SU-DHL-6 (cell line): ENCODE measurements around the gene PRR36.

Experiments
- CTCF ChIP-seq: fragments of 200-600 bp; sonication (generic); IDR thresholded peaks from one replicate; pipeline ENCODE4 v1.5.1; 2017; ENCODE audit warnings: antibody characterized with exemption, mild to moderate bottlenecking, low read length, moderate library complexity; ENCODE audit not compliant: insufficient read depth, poor library complexity, severe bottlenecking
- EZH2phosphoT487 ChIP-seq: fragments of 200-600 bp; sonication (generic), shearing (Covaris generic); conservative IDR thresholded peaks from 2 replicates; pipeline ENCODE4 v1.6.1; 2018; ENCODE audit warnings: mild to moderate bottlenecking, antibody characterized with exemption, low read length, moderate library complexity, mixed read lengths

- TF ChIP-seq CTCF: no peak
- TF ChIP-seq EZH2phosphoT487: no peak
Observed at GRCh38 chr19:7863971-7864689, 10.1 kb downstream of the PRR36 start.
